Fibroblast of peridontal ligament (primary cell): Measurements from ENCODE around the gene SRPK1.

Source experiments
- DNase-seq: peaks from one replicate; pipeline ENCODE4 v3.0.0-alpha.2; 2010; ENCODE audit errors: extremely low read depth

Gene SRPK1

GRCh38 chr6:35898003-35898402 is 22.9 kb downstream of the SRPK1 start:
- DNase-seq: no peak

- no peak for DNase-seq
These were observed 23.4 kb downstream of the SRPK1 start for GRCh38 chr6:35897486-35897885.

- no peak for DNase-seq
These were observed 23.9 kb downstream of the SRPK1 start for GRCh38 chr6:35897036-35897435.

- DNase-seq: no peak
These were observed 24.7 kb downstream of the SRPK1 start for GRCh38 chr6:35896228-35896627.

GRCh38 chr6:35895560-35895959 is 25.3 kb downstream of the SRPK1 start:
- DNase-seq: no peak

GRCh38 chr6:35894776-35895175 is 26.1 kb downstream of the SRPK1 start:
- peak; percentile 23 for DNase-seq

GRCh38 chr6:35893246-35893645 is 27.7 kb downstream of the SRPK1 start:
- DNase-seq: no peak

GRCh38 chr6:35892482-35892881 is 28.4 kb downstream of the SRPK1 start:
- DNase-seq: no peak

- no peak for DNase-seq
These were observed 41.7 kb downstream of the SRPK1 start for GRCh38 chr6:35879151-35879550.

GRCh38 chr6:35876902-35877301 is 44.0 kb downstream of the SRPK1 start:
- DNase-seq: no peak

- no peak for DNase-seq
These were observed 46.2 kb downstream of the SRPK1 start for GRCh38 chr6:35874730-35875129.

- no peak for DNase-seq
These were observed 61.5 kb downstream of the SRPK1 start for GRCh38 chr6:35859367-35859766.

GRCh38 chr6:35857853-35858252 is 63.0 kb downstream of the SRPK1 start:
- no peak for DNase-seq

- no peak for DNase-seq
These were observed 64.6 kb downstream of the SRPK1 start for GRCh38 chr6:35856250-35856649.

GRCh38 chr6:35852994-35853393 is 67.9 kb downstream of the SRPK1 start:
- DNase-seq: no peak

- no peak for DNase-seq
These were observed 70.7 kb downstream of the SRPK1 start for GRCh38 chr6:35850208-35850607.

GRCh38 chr6:35844290-35844689 is 76.6 kb downstream of the SRPK1 start:
- DNase-seq: no peak

GRCh38 chr6:35842381-35842780 is 78.5 kb downstream of the SRPK1 start:
- DNase-seq: no peak

- DNase-seq: no peak
These were observed 81.9 kb downstream of the SRPK1 start for GRCh38 chr6:35839019-35839418.

GRCh38 chr6:35833536-35833935 is 87.4 kb downstream of the SRPK1 start:
- peak; percentile 22 for DNase-seq

- DNase-seq: no peak
These were observed 89.5 kb downstream of the SRPK1 start for GRCh38 chr6:35831257-35832007.

- DNase-seq: no peak
These were observed 91.6 kb downstream of the SRPK1 start for GRCh38 chr6:35829306-35829705.

GRCh38 chr6:35824552-35825192 is 96.2 kb downstream of the SRPK1 start:
- no peak for DNase-seq

GRCh38 chr6:35823601-35824000 is 97.3 kb downstream of the SRPK1 start:
- DNase-seq: no peak
